ENCODE measurements around the gene ST7. TPM values are rescaled to one million over a fixed set of nuclear protein-coding genes. Genes with fewer than 3 reads are reported as not detected.

Gene ST7
- total RNA-seq, 2 donors from 2014 or later, result 12.6 to 13.7 TPM

Small RNA genes within 50 kb of the gene (microRNA-seq; reads per million reads assigned to microRNA genes)
- gene MIR6132, result 0 to 1.4 reads per million in 2 donors

Other genes starting within 250 kb of the ST7 start
- 100 to 1,000 TPM; 209 to 291 TPM for gene CAPZA2, start 90.9 kb upstream of the ST7 start, total RNA-seq

All from left colon (tissue), 2 donors.